ENCODE measurements around the gene FER1L5.

FER1L5 gene

DNA sequence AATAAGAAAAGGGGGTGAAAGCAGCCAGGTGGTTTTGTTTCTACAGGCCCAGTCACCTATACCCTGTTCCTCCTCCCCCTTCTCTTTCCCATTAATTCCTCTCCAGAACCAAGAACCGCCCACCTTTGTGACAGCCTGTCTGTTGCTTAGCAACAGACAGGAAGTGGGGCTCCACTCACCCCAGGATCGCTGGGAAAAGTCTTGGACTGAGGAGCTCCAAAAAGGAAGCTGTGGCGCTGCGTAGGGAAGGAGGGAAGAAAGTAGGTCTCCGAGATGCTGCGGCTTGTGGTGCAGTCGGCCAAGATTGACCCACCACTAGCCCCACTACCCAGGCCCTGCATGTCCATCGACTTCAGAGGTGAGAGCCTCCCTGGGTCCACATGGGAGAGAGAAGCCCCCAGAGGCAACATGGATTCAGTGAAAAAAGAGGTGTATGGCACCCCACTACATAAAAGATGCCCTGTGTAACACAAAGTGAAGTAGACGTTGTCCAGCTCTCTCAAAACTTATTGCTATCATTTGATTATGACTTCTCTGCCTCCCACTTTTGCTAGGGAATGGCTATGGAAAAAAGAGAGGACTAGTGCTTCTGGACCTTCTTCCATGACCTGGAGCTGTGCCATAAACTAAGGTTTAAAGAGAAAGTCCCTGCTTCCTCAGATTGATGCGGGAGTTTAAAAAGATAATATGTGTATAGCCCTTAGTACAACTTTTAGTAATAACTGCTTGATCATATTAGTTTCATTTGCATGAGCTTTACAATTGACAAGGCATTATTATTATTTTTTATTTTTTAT is at the start of gene FER1L5:
TSS of gene FER1L5 (plus strand) at position 201 of the 797 bp plus-strand sequence. CDS start at position 274, 73 bp downstream.
- H3K27ac ChIP-seq (ENCODE audit: low read depth in 2 of 2, low read length in 2 of 2): no peak within 1 kb of the TSS
- no peaks in the 10 kb centered on the region for H3K36me3 ChIP-seq (ENCODE audit: control insufficient read depth in 2 of 2, insufficient read depth in 2 of 2, low read length in 2 of 2)
- H3K9me3 ChIP-seq (ENCODE audit: control insufficient read depth in 2 of 2, low read length in 2 of 2): no peaks in the 10 kb centered on the region
- peak within 1 kb of the TSS in 1 of 2 donors; percentile 9 for H3K4me3 ChIP-seq (ENCODE audit: low read length in 2 of 2)
- H3K4me1 ChIP-seq (ENCODE audit: control insufficient read depth in 2 of 2, insufficient read depth in 2 of 2, low read length in 2 of 2): peaks cover 0 to 5% of the 10 kb centered on the region in 2 donors
- H3K27me3 ChIP-seq (ENCODE audit: control insufficient read depth in 2 of 2, insufficient read depth in 2 of 2, low read length in 2 of 2): no peaks in the 10 kb centered on the region
- H3K9ac ChIP-seq (ENCODE audit: low read depth in 1 of 2, low read length in 2 of 2): no peak within 1 kb of the TSS

- H3K9me3 ChIP-seq (ENCODE audit: control insufficient read depth in 2 of 2, low read length in 2 of 2): no peaks in the 10 kb centered on the region
- H3K27ac ChIP-seq (ENCODE audit: low read depth in 2 of 2, low read length in 2 of 2): no peak overlapping the region
- H3K36me3 ChIP-seq (ENCODE audit: control insufficient read depth in 2 of 2, insufficient read depth in 2 of 2, low read length in 2 of 2): peaks cover 57 to 62% of the 10 kb centered on the region in 2 donors
- H3K9ac ChIP-seq (ENCODE audit: low read depth in 1 of 2, low read length in 2 of 2): no peak overlapping the region
- H3K4me3 ChIP-seq (ENCODE audit: low read length in 2 of 2): no peak overlapping the region
- no peaks in the 10 kb centered on the region for H3K27me3 ChIP-seq (ENCODE audit: control insufficient read depth in 2 of 2, insufficient read depth in 2 of 2, low read length in 2 of 2)
- peaks cover 0 to 4% of the 10 kb centered on the region in 2 donors for H3K4me1 ChIP-seq (ENCODE audit: control insufficient read depth in 2 of 2, insufficient read depth in 2 of 2, low read length in 2 of 2)
These were observed 48.3 kb upstream of the FER1L5 start for GRCh38 chr2:96594282-96594681.

GRCh38 chr2:96594691-96595152 is 47.8 kb upstream of the FER1L5 start:
- Histone ChIP-seq H3K9me3 (ENCODE audit: control insufficient read depth in 2 of 2, low read length in 2 of 2) (no peaks in the 10 kb centered on the region), H3K27ac (ENCODE audit: low read depth in 2 of 2, low read length in 2 of 2) (no peak overlapping the region), H3K4me3 (ENCODE audit: low read length in 2 of 2) (no peak overlapping the region), H3K27me3 (ENCODE audit: control insufficient read depth in 2 of 2, insufficient read depth in 2 of 2, low read length in 2 of 2) (no peaks in the 10 kb centered on the region), H3K36me3 (ENCODE audit: control insufficient read depth in 2 of 2, insufficient read depth in 2 of 2, low read length in 2 of 2) (peaks cover 59 to 65% of the 10 kb centered on the region in 2 donors), H3K4me1 (ENCODE audit: control insufficient read depth in 2 of 2, insufficient read depth in 2 of 2, low read length in 2 of 2) (peaks cover 0 to 4% of the 10 kb centered on the region in 2 donors), H3K9ac (ENCODE audit: low read depth in 1 of 2, low read length in 2 of 2) (no peak overlapping the region)

GRCh38 chr2:96596596-96596995 is 46.0 kb upstream of the FER1L5 start:
- Histone ChIP-seq H3K27me3 (ENCODE audit: control insufficient read depth in 2 of 2, insufficient read depth in 2 of 2, low read length in 2 of 2) (no peaks in the 10 kb centered on the region), H3K9ac (ENCODE audit: low read depth in 1 of 2, low read length in 2 of 2) (no peak overlapping the region), H3K4me3 (ENCODE audit: low read length in 2 of 2) (no peak overlapping the region), H3K36me3 (ENCODE audit: control insufficient read depth in 2 of 2, insufficient read depth in 2 of 2, low read length in 2 of 2) (peaks cover 76 to 78% of the 10 kb centered on the region in 2 donors), H3K9me3 (ENCODE audit: control insufficient read depth in 2 of 2, low read length in 2 of 2) (no peaks in the 10 kb centered on the region), H3K27ac (ENCODE audit: low read depth in 2 of 2, low read length in 2 of 2) (no peak overlapping the region), H3K4me1 (ENCODE audit: control insufficient read depth in 2 of 2, insufficient read depth in 2 of 2, low read length in 2 of 2) (peaks cover 0 to 4% of the 10 kb centered on the region in 2 donors)

DNA sequence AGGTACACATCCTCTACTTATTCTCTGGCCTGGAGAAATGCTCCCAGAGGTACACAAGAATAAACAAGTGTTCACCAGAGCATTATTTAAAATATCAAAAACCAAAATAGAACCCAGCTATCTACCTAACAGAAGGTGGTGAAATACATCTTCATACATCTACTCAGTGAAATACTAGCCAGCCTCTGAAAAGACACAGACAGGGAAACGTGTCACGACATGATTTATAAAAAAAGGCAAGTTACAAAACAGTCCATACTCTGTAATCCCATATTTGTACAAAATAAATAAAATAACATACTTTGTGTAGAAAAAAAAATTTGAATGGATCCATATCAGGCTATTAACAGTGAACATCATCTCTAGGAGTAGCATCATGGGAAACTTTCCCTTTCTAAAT is 42.6 kb upstream of the FER1L5 start:
- Histone ChIP-seq H3K9ac (ENCODE audit: low read depth in 1 of 2, low read length in 2 of 2) (no peak overlapping the region), H3K27ac (ENCODE audit: low read depth in 2 of 2, low read length in 2 of 2) (no peak overlapping the region), H3K36me3 (ENCODE audit: control insufficient read depth in 2 of 2, insufficient read depth in 2 of 2, low read length in 2 of 2) (peaks cover 77 to 79% of the 10 kb centered on the region in 2 donors), H3K4me3 (ENCODE audit: low read length in 2 of 2) (no peak overlapping the region), H3K9me3 (ENCODE audit: control insufficient read depth in 2 of 2, low read length in 2 of 2) (no peaks in the 10 kb centered on the region), H3K27me3 (ENCODE audit: control insufficient read depth in 2 of 2, insufficient read depth in 2 of 2, low read length in 2 of 2) (no peaks in the 10 kb centered on the region), H3K4me1 (ENCODE audit: control insufficient read depth in 2 of 2, insufficient read depth in 2 of 2, low read length in 2 of 2) (peaks cover 2 to 3% of the 10 kb centered on the region in 2 donors)

DNA sequence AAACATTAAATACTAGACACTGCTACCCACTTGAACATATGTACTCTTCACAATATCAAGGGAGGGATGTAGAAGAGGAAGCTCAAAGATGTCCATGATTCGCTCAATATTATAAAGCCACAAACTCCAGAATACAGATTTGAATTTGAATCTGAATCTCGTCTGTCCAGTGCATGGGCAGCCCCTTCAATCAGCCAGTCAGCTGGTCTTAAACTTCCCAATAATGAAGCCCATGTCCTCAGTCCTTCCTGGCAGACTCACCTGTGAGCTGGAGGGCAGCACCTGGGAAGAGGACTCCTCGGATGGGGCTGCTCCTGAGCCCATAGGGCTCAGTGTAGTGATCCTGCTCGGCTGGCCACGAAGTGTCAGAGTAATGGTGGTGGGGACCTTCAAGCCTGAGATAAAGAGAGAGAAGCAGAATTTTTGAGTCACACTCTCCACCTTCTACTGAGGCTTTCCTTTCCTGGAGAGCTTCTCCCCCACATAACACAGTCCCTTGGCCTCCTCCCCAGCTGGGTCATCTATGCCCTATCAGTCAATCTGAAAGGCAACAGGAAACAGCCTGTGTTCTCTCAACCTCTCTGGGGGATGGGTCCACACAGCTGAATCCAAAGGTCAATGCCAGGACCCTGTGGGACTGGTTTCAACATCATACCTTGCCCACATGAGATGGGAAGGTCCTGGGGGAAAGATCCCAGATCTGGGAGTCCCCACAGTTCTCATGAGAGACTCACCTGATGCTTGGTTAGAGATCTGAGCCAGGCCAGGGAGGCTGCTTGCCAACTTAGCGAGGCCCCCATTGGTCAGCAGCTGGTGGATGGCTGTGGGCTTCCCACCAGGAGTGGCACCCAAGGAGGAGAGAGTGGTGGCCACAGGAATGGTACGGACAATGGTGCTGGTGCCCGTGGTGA is 40.9 kb upstream of the FER1L5 start:
- no peak overlapping the region for H3K4me3 ChIP-seq (ENCODE audit: low read length in 2 of 2)
- no peaks in the 10 kb centered on the region for H3K9me3 ChIP-seq (ENCODE audit: control insufficient read depth in 2 of 2, low read length in 2 of 2)
- no peaks in the 10 kb centered on the region for H3K27me3 ChIP-seq (ENCODE audit: control insufficient read depth in 2 of 2, insufficient read depth in 2 of 2, low read length in 2 of 2)
- peaks cover 0 to 3% of the 10 kb centered on the region in 2 donors for H3K4me1 ChIP-seq (ENCODE audit: control insufficient read depth in 2 of 2, insufficient read depth in 2 of 2, low read length in 2 of 2)
- H3K36me3 ChIP-seq (ENCODE audit: control insufficient read depth in 2 of 2, insufficient read depth in 2 of 2, low read length in 2 of 2): peaks cover 78 to 80% of the 10 kb centered on the region in 2 donors
- peak overlapping the region; percentile 37 to 66 for H3K27ac ChIP-seq (ENCODE audit: low read depth in 2 of 2, low read length in 2 of 2)
- no peak overlapping the region for H3K9ac ChIP-seq (ENCODE audit: low read depth in 1 of 2, low read length in 2 of 2)

DNA sequence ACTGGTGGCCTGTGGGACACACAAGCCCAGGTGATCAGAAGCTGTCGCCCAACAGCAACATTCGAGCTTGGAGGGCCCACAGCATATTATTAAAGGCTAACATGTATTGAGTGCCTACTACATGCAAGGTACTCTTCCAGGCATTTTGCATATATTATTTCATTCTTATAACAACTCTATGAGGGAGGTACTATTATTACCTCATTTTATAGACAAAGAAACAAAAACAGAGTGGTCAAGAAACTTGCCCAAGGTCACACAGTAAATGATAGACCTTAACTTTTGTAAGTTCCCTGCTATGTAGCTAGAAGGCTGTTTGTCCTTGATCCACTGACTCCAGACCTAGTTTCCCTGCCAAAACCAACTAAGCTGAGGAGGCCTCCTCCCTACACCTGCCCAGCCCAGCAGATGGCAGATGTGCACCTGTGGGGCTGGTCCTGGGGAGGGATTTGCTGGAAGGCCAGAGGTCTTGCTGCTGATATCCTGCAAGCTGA is 40.2 kb upstream of the FER1L5 start:
- Histone ChIP-seq H3K4me3 (ENCODE audit: low read length in 2 of 2) (no peak overlapping the region), H3K4me1 (ENCODE audit: control insufficient read depth in 2 of 2, insufficient read depth in 2 of 2, low read length in 2 of 2) (peaks cover 0 to 3% of the 10 kb centered on the region in 2 donors), H3K36me3 (ENCODE audit: control insufficient read depth in 2 of 2, insufficient read depth in 2 of 2, low read length in 2 of 2) (peaks cover 82 to 83% of the 10 kb centered on the region in 2 donors), H3K9me3 (ENCODE audit: control insufficient read depth in 2 of 2, low read length in 2 of 2) (no peaks in the 10 kb centered on the region), H3K9ac (ENCODE audit: low read depth in 1 of 2, low read length in 2 of 2) (no peak overlapping the region), H3K27me3 (ENCODE audit: control insufficient read depth in 2 of 2, insufficient read depth in 2 of 2, low read length in 2 of 2) (no peaks in the 10 kb centered on the region), H3K27ac (ENCODE audit: low read depth in 2 of 2, low read length in 2 of 2) (peak overlapping the region; percentile 5 to 66)

DNA sequence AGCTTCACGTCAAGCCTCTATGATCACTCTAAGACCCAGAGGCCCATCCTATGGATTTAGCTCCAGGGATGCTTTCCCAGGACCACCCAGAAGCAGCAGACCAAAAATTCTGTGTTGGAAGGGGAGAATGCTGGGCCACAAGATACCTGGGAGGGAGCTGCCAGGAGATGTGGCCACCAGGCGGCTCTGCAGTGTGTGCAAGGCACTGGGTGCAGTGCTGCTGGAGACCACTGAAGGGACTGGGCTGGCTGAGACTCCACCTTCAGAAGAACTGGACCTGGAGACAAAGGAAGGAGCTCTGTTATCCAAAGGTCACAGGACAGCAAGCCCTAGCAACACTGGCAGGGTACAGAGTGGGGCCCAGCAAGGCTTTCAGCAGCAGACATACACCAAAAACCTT is 38.5 kb upstream of the FER1L5 start:
- no peak overlapping the region for H3K9ac ChIP-seq (ENCODE audit: low read depth in 1 of 2, low read length in 2 of 2)
- H3K4me1 ChIP-seq (ENCODE audit: control insufficient read depth in 2 of 2, insufficient read depth in 2 of 2, low read length in 2 of 2): peaks cover 0 to 3% of the 10 kb centered on the region in 2 donors
- no peak overlapping the region for H3K4me3 ChIP-seq (ENCODE audit: low read length in 2 of 2)
- H3K36me3 ChIP-seq (ENCODE audit: control insufficient read depth in 2 of 2, insufficient read depth in 2 of 2, low read length in 2 of 2): peaks cover 89 to 92% of the 10 kb centered on the region in 2 donors
- H3K27ac ChIP-seq (ENCODE audit: low read depth in 2 of 2, low read length in 2 of 2): no peak overlapping the region
- H3K27me3 ChIP-seq (ENCODE audit: control insufficient read depth in 2 of 2, insufficient read depth in 2 of 2, low read length in 2 of 2): no peaks in the 10 kb centered on the region
- no peaks in the 10 kb centered on the region for H3K9me3 ChIP-seq (ENCODE audit: control insufficient read depth in 2 of 2, low read length in 2 of 2)

- no peaks in the 10 kb centered on the region for H3K27me3 ChIP-seq (ENCODE audit: control insufficient read depth in 2 of 2, insufficient read depth in 2 of 2, low read length in 2 of 2)
- no peaks in the 10 kb centered on the region for H3K9me3 ChIP-seq (ENCODE audit: control insufficient read depth in 2 of 2, low read length in 2 of 2)
- H3K4me3 ChIP-seq (ENCODE audit: low read length in 2 of 2): no peak overlapping the region
- no peaks in the 10 kb centered on the region for H3K4me1 ChIP-seq (ENCODE audit: control insufficient read depth in 2 of 2, insufficient read depth in 2 of 2, low read length in 2 of 2)
- H3K36me3 ChIP-seq (ENCODE audit: control insufficient read depth in 2 of 2, insufficient read depth in 2 of 2, low read length in 2 of 2): peaks cover 93 to 96% of the 10 kb centered on the region in 2 donors
- H3K9ac ChIP-seq (ENCODE audit: low read depth in 1 of 2, low read length in 2 of 2): no peak overlapping the region
- H3K27ac ChIP-seq (ENCODE audit: low read depth in 2 of 2, low read length in 2 of 2): no peak overlapping the region
These were observed 33.8 kb upstream of the FER1L5 start for GRCh38 chr2:96608469-96609455.
